HG03442 (cell line): ENCODE results near the gene SLC13A3.

Source experiments
- ATAC-seq: cut with Tn5 transposase; IDR thresholded peaks from one replicate; pipeline ENCODE4 v1.9.1; 2021; ENCODE audit warnings: mild to moderate bottlenecking, moderate library complexity; ENCODE audit not compliant: unreplicated experiment

Gene SLC13A3

DNA sequence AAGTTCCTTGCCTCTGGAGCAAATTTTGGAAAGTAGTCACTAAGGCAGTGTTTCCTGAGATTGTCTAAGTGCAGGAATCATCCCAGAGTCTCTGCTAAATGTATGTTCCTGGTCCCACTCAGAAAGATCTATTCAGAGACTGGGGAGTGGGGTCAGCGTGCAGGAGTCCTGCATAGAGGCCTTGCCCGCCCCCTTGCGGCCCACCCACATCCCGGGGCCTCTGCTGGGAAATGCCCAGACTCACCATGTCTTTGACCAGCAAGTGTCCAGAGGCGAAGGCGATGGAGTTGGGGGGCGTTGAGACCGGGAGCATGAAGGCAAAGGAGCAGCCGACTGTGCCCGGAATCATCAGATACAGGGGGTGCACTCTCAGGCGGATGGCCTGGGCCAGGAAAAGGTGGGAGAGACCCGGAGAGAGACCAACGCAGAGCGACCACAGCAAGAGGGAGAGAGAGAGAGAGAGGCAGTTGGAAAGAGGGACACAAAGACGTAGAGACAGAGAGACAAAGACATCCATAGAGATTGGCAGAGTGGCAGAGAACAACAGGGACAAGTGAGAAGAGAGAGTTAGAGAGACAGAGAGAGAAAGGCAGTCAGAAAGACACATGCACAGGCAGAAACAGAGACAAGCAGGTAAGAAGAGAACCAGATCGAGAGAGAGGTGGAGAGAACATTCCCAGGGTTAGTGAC is 87.9 kb downstream of the SLC13A3 start:
- ATAC-seq, result no peak

DNA sequence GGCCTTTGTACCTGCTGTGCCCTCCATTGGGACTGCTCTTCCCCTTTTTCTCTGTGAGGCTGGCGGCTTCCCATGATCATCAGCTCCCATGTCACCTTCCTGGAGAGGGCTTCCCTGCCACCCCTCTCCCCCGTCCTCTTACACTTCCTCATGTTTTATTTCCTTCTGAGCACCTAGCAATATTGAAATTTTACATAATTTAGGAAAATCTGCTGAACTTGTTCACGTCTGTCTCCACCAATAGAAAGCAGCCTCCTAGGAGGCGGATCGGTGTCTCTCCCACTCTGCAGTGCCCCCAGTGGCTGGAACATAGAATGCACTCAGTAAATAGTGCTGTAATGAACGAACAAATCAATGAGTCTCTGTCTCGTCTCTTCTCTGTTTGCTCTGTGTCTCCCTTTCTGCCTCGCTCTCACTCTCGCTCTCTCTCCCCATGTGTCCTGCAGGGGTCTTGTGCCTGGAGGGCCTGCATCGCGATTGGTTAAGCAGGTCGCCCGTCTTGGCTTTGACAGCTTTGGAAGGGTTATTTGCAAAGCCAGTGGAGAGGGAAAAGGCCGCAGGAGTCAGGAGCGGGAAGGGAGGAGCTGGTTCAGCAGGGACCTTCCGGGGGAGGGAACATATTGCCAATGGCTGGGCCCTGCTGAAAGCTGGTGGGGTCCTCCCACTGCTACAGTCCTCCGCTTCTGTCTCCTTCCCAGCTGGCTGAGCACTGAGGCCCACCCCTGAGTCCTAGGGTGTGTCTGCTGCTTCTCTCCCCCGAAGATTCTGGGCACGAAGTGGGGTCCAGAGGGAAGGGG is 88.7 kb downstream of the SLC13A3 start:
- peak; percentile 50 for ATAC-seq

DNA sequence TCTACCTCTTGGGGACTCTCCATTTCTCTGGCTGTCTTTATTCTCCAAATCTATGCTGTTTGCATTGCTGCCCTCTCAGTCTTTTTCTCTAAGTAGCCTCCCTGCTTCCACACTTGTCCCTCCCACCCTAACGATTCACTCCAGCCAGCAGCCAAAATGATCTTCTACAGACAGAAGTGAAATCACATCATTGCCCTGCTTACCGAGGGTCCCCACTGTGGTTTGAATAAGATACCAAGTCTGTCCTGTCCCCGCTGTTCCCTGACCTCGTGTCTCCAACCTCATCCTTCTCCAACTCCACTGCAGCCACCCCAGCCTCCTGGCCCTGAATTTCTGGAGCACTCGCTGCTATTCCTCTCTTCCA is 89.3 kb downstream of the SLC13A3 start:
- ATAC-seq, result no peak

DNA sequence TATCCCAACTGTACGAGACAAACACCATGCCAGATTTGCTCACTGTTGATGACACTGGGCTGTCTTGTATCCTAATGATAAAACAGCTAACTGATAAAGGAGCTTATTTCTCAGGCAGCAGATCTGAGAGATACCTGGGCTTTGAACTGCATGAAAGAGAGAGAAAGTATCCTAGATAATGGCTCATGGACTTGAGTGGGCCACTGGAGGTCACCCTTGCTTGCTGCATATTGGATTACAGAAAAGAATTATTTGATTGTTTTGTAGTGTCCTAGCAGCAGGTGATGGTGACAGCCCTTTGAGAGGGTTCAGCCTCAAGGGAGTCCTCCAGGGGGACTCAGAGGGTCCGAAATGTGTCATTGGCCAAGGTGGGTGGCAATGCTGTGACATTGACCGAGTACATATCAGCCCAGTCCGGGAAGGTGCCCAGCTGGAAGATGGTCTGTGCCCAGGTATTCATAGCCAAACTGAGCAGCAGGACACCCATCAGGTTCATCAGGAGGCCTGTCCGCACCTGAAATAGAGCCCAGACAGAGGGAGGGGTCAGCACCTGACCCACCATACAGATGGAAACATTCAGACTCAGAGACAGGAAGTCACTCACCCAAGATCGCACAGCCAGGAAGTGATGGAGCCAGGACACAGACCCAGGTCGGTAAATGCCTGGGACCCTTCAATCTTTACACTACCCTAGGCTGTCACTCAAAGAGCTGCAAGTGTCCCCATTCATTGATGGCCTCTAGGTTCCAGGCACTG is 91.4 kb downstream of the SLC13A3 start:
- no peak for ATAC-seq

DNA sequence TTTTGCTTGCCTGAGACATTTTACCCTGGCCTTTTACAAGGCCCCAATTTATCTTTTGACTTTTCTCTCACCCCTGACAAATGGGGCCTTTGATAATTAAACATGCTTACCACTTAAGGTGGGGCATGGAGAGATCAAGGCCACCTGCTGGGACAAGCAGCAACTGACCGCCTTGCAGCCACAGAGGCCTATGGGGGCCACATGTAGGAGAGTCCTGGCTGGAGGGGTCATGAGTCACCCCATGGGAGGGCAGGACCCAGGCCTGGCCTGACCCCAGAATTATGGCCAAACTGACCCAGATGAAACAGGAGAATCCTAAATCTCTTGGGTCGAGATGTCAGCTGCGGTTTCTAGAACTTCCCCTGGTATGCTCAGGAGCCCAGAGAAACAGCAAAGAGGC is 92.3 kb downstream of the SLC13A3 start:
- no peak for ATAC-seq

DNA sequence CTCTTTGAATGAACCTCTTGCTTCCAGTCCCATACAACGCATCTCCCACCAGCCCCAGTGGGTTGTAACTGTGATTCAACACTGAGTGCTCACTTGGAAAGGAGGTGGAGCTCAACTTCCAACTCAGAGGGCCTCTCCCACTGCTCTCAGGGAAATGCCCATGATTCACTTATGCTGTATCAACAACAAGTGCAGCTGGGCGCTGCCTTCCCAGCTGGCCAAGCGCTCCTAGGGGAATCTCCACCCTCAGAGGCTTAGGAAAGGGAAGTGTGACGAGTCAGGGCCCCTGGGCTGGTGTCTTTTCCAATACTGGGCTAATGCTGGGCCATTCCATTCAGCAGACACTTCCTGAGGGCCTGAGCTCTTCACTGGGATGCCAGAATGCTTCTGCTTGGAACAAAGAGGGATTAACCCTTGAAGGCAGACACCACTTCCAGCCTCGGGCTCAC is 92.7 kb downstream of the SLC13A3 start:
- no peak for ATAC-seq

DNA sequence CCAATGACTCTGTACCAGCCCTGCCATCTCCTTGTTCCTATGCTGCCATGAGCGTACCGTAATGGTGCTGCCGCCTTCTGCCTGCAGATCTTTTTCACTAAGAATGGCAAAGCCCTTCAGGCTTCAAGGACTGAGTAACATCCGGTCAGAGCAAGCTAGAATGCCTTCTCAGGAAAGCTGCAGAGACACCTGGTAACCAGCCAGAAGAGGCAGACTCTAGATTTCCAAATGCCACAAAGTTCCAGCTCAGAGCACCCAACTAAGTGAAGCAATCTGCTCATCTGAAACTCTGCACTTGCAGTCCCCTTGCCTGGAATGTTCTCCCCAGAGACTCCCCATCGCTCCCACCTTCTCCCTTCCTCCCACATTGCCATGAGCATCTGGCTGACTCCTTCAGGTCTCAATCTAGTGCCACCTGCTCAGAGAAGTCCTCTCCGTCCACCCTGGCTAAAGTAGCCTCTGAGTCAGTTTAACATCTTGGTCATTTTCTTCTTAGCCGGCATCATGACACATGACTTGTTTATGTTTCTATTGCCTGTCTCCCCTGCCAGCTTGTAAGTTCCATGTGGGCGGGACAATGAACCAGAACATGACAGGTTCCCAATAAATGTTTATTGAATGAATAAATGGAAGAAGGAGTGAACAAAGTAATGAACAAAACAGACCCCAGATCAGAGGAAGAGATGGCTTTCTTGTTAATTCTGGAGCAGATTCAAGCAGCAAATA is 93.9 kb downstream of the SLC13A3 start:
- ATAC-seq, result no peak

DNA sequence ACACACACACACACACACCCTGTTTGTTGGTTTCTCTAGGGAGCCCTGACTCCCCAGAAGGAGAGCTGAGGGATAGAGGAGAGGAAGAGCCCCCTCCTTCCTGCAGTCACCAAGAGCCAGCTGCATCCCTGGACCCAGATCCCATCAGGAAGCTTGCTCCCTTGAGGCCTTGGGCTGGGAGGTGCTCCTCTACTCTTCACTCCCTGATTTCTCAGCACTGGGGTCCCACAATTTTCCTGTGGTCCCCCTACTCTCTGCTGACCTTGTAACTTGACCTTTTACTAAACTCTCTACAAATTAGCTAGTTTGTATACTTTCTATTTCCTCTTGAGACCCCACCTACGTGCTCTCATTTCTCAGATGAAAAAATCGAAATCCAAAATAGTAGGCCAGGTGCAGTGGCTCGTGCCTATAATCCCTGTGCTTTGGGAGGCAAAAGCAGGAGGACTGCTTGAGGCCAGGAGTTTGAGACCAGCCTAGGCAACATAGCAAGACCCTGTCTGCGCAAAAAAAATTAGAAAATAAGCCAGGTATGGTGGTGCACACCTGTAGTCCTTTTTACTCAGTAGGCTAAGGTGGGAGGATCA is 95.8 kb downstream of the SLC13A3 start:
- ATAC-seq, result no peak

DNA sequence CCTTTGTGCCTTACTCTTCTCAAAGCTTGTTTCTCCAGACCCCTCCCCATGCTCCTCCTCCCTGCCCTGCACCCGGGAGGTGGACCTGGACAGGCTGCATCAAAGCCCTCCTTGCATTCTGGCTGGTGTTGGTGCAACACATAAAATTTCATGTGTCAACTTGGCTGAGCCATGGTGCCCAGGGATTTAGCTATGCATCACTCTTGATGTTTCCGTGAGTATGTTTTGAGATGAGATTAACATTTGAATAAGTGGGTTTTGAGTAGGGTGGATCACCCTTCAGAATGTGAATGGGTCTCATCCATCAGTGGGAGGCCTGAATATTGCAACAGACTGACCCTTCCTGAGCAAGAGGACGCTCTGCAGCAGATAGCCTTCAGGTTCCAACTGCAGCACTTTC is 96.4 kb downstream of the SLC13A3 start:
- ATAC-seq, result no peak

DNA sequence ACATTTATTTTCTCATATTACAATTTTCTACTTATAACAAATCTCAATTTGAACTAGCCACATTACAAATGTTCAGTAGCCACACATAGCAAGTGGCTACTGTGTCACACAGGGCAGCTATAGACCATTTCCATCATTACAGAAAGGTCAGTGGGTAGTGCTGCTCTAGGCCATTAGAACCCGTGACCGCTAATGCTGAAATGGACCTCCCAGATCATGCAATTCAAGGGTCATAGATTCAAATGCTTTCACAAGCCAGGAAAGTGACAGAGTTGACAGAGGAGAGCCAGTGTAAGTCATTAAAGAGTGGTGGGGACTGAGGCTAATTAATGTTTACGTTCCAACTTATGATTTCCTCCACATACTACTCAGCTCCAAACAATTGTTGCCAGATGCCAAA is 97.3 kb downstream of the SLC13A3 start:
- ATAC-seq, result no peak

DNA sequence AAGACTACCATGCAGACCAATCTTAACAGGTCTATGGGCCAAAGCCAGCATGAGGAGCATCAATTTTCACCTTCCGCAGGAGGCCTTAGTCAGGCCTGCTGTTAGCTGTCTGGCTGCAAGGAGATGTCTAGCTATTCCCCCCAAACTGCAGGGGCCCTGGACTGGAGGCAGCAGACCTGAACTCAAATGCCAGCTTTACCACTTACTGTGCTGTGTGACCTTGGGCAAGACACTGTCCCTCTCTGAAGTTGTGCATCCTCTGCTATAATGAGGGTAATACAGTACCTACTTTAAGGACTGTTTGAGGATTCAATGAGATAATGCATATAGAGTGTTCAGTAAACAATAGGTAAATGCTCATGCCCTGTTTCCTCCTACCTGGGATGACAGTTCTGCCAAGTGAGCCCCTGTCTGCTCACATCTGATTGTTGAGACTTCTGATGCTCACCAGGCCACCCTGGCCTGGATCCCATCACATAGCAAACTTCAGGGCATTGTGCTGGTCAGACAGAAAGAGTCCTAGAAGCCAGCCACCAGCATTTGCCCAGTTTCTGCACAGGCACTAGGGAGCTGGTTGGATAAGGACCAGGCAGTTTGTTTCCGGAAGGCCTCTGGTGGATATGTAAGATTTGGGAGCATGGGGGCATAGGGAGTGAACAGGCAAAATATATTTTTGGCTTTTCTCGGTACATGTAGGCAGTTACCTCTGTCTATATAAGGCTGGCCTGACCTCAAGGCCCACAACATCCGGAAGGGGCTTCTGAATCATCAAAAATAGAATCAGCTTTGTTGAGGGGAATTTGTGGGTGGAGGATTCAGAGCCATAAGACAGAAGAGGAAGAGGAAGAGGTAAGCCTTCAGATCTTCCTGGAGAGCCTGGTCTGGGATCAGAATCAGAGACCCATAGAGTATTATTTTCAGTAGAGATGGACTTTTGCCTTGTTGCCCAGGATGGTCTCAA is 98.5 kb downstream of the SLC13A3 start:
- peak; percentile 74 for ATAC-seq

DNA sequence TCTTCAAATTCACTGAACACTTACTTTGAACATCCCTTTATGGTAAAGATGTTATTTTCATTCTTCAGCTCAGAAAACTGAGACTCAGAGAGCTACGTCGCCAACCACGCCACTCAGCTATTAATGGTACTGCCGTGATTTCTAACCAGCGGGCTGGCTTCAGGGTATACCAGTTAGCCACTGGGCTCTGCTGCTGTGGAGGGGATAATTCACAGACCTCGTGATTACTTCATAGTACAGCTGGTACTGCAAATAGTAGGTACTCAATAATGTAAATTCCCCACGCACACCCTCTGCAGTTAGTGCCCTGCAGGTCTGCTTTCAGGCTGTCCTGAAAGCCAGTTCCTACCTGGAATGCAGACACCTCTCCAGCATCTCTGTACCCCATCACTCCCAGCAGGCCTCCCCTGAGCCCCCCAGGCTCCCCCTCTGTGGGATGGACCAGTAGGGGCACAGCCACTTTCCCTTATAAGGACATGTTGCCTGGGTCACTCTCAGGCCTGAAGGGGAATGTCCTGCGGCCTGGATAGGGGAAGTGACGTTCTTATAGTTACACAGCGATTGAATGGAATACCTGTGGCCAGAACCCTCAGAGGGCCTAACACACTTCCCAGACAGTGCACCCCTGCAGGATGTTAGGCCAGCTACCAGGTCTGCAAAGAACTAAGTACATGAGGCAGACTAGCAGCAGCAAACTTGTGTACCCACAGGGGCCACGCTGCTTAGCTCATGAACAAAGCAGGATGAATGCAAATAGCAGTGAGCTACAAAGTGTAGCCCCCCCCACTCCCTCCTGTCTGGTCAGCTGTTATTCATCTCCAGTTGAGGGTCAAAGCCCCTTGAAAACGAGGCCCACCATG is 99.5 kb downstream of the SLC13A3 start:
- ATAC-seq, result no peak

DNA sequence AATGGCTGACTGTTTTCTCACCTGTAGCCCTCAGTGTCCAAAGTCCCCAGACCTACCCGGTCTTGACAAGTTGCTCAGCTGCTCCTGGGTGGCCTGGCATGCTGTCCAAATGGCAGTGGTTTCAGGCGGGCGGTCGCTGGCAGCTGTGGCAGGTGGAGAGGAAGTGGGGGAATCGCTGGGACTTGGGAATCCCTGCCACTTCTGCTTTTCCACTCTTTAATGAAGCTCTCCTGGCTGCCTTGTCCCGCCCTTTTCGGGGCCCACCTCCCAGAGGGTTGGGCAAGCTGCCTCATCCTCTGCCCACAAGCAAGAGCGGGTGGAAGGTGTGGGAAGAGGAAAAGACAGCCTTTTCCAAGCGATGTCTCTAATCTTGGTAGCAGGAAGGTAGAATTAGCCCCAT is 100.8 kb downstream of the SLC13A3 start, which contains the start of gene OCSTAMP:
Gene OCSTAMP, minus strand, starts transcription at position 194 of the 400 bp plus-strand sequence. Its CDS starts 94 bp downstream, at position 100.
- ATAC-seq, result no peak

DNA sequence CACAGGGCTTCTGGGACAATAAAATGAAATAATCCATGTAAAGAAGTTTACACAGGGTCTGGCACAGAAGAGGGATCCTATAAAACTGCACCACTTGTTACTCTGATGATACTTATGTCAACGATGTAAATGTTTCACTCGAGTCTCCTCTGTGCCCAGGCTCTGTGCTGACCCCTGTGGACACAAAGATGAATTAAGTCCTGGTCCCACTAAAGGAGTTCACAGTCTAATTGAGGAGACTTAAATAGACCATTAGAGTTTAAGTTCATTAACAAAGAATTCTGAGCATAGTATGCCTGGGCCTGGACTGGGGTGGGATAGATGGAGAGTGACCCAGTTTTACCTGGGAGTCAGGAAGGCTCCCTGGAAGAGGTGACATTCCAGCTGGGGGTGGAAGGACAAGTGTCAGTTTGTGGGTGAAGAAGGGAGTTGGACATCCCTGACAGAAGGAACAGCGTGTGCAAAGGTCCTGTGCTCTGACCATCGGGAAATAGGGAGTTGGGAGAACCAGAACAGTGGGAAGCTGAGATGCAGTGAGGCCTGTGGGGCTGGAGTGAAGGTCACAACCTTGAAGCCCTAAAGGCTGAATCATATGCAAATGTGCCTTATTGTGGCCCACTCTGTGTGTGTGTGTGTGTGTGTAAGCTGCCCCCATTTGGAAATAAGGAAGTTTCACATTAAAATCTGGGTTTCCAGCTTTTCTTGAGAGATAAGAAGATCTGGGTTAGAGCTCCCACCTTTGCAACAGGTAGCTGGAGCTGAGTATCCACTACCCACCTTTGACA is 101.9 kb downstream of the SLC13A3 start:
- no peak for ATAC-seq

DNA sequence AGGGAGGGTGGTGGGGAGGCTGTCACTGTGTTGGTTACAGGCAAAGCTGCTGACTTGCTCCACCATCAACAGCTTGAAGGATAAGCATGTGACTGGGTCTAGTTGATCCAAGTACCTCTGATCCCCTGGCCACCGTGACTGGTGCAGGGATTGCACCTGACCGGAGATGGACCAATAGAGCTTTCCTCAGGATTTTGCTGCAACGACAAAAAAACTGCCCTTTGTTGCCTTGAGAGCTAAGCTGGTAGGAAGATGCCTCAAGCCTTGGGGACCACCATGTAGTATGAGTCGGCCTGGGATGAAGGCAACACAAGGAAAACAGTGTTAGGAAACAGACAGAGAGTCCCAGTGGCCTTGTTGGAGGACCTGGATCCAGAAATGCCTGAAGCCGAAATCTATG is 102.6 kb downstream of the SLC13A3 start:
- no peak for ATAC-seq

DNA sequence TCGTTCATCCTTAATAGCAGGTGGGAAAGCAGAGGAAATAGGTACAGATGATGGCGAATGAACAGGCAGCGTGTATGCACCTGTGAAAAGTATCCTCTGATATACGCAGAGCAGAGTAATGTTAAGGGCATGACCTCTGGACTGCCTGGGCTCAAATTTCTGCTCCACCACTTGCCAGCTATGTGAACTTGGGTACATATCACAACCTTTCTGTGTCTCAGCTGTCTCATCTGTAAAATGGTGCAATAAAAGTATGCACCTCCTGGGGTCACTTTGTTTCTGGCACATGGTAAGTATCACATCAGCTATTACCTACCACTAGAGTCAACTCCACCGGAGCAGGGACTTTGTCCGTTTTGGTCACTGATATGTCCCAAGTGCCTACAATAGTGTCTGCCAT is 103.3 kb downstream of the SLC13A3 start:
- ATAC-seq, result no peak

DNA sequence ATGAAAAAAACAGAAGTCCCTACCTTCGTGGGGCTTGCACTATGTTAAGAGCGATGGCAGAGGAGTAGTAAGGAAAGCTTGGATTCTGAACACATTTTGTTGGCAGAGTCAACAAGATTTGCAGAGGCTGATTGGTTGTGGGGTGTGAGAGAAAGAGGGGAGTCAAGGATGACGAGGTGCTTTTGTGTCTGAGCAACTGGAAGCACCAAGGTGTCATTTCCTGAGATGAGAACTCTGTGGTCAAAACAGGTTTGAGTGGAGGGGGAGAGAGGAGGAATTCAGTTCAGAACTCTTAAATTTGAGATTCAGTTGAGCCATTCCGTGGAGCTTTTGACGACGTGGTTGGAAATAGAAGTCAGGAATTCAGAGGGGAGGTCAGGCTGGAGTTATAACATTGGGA is 104.3 kb downstream of the SLC13A3 start:
- no peak for ATAC-seq

DNA sequence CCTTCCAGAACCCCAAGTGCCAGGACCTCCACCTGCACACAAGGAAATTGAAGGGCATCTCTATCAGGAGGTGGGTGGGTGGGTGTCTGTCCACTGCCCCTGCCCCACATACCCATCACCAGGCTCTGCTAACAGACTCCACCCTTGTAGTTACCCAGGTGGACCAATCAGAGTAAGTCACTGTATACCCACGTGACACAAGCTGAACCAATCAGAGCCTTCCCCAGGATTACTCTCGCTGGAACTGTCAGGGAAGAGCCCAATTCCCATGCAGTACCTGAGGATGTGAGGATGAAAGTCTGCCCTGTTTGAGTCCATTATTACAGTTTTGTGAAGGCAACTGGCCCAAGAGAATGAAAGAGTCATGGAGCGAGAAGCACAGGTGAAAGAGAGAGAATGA is 105.0 kb downstream of the SLC13A3 start:
- no peak for ATAC-seq
